ENCODE results near the gene PCDHB13. TPM values are rescaled to one million over a fixed set of nuclear protein-coding genes. Genes with fewer than 3 reads are reported as not detected.

The PCDHB13 gene
- total and polyA plus RNA-seq, 4 donors = 0.11 to 0.42 (median 0.18) TPM

GRCh38 chr5:141261238-141261546 is 47.5 kb downstream of the PCDHB13 start:
- no peaks in the 10 kb centered on the region for H3K4me1 ChIP-seq (ENCODE audit: control insufficient read depth in 4 of 4, insufficient read depth in 4 of 4, low read length in 3 of 4)
- 65% methylated on average over 1 of the region's 1 CpG for WGBS
- DNase-seq (ENCODE audit: low spot score) = no peak
- H3K9me3 ChIP-seq (ENCODE audit: control insufficient read depth in 4 of 4, low read length in 3 of 4) = peaks cover 37 to 90% (median 65%) of the 10 kb centered on the region in 4 donors
- no peak overlapping the region for H3K9ac ChIP-seq (ENCODE audit: low read depth in 1 of 2, low read length in 2 of 2)
- peak overlapping the region in 1 of 3 donors; percentile 18 for H3K4me3 ChIP-seq (ENCODE audit: low read depth in 1 of 3, low read length in 3 of 3)
- H3K27me3 ChIP-seq (ENCODE audit: control insufficient read depth in 4 of 4, insufficient read depth in 4 of 4, low read length in 3 of 4) = no peaks in the 10 kb centered on the region
- H3K27ac ChIP-seq (ENCODE audit: low read depth in 1 of 2, low read length in 2 of 2) = no peak overlapping the region
- H3K36me3 ChIP-seq (ENCODE audit: control insufficient read depth in 4 of 4, insufficient read depth in 3 of 4, low read depth in 1 of 4, low read length in 3 of 4) = peaks cover 0 to under 1% (median 0%) of the 10 kb centered on the region in 4 donors
- TF ChIP-seq HNF4A (conservative IDR thresholded peaks at IDR 0.05) (no peak), RAD21 (IDR thresholded peaks at IDR 0.05) (no peak), NR2F2 (IDR thresholded peaks at IDR 0.05) (no peak), ZBTB33 (IDR thresholded peaks at IDR 0.05) (no peak), ATF3 (IDR thresholded peaks at IDR 0.05) (no peak), FOXA2 (IDR thresholded peaks at IDR 0.05) (no peak), CTCF (IDR thresholded peaks at IDR 0.05; ENCODE audit: low read depth, low read length, missing input control) (no peak), RXRA (IDR thresholded peaks at IDR 0.05) (no peak), FOXA1 (IDR thresholded peaks at IDR 0.05) (no peak), MAX (IDR thresholded peaks at IDR 0.05) (no peak)

Other genes starting within 250 kb of the PCDHB13 start
Only the 30 nearest of the 37 such genes appear.
- not detected for gene PCDHB1, start 162.5 kb upstream of the PCDHB13 start, total RNA-seq
- gene PCDHB1, start 162.5 kb upstream of the PCDHB13 start, polyA plus RNA-seq = not detected
- gene PCDHB2, start 119.3 kb upstream of the PCDHB13 start, total RNA-seq = under 1 TPM; 0.08 to 0.09 TPM
- gene PCDHB2, start 119.3 kb upstream of the PCDHB13 start, polyA plus RNA-seq = under 1 TPM in 1 of 2 donors, not detected in 1; 0.05 TPM
- gene PCDHB3, start 113.4 kb upstream of the PCDHB13 start, total RNA-seq = under 1 TPM; 0.08 to 0.09 TPM
- gene PCDHB3, start 113.4 kb upstream of the PCDHB13 start, polyA plus RNA-seq = under 1 TPM in 1 of 2 donors, not detected in 1; 0.09 TPM
- gene PCDHB4, start 92.1 kb upstream of the PCDHB13 start, total RNA-seq = under 1 TPM; 0.14 to 0.17 TPM
- gene PCDHB4, start 92.1 kb upstream of the PCDHB13 start, polyA plus RNA-seq = under 1 TPM; 0.17 to 0.36 TPM
- gene PCDHB5, start 78.7 kb upstream of the PCDHB13 start, total RNA-seq = under 1 TPM; 0.42 TPM
- gene PCDHB5, start 78.7 kb upstream of the PCDHB13 start, polyA plus RNA-seq = under 1 TPM; 0.17 to 0.33 TPM
- under 1 TPM in 1 of 2 donors, not detected in 1; 0.05 TPM for gene PCDHB6, start 63.9 kb upstream of the PCDHB13 start, total RNA-seq
- gene PCDHB6, start 63.9 kb upstream of the PCDHB13 start, polyA plus RNA-seq = under 1 TPM; 0.04 to 0.06 TPM
- gene PCDHB7, start 41.3 kb upstream of the PCDHB13 start, total RNA-seq = under 1 TPM; 0.08 to 0.09 TPM
- under 1 TPM in 1 of 2 donors, not detected in 1; 0.21 TPM for gene PCDHB7, start 41.3 kb upstream of the PCDHB13 start, polyA plus RNA-seq
- gene PCDHB8, start 36.1 kb upstream of the PCDHB13 start, total RNA-seq = under 1 TPM; 0.08 to 0.14 TPM
- gene PCDHB8, start 36.1 kb upstream of the PCDHB13 start, polyA plus RNA-seq = under 1 TPM in 1 of 2 donors, not detected in 1; 0.03 TPM
- gene PCDHB16, start 31.5 kb upstream of the PCDHB13 start, total RNA-seq = under 1 TPM; 0.09 to 0.17 TPM
- gene PCDHB16, start 31.5 kb upstream of the PCDHB13 start, polyA plus RNA-seq = under 1 TPM; 0.14 to 0.31 TPM
- gene PCDHB9, start 26.8 kb upstream of the PCDHB13 start, total RNA-seq = under 1 TPM; 0.09 to 0.25 TPM
- under 1 TPM; 0.03 to 0.07 TPM for gene PCDHB9, start 26.8 kb upstream of the PCDHB13 start, polyA plus RNA-seq
- under 1 TPM; 0.14 to 0.17 TPM for gene PCDHB10, start 21.6 kb upstream of the PCDHB13 start, total RNA-seq
- gene PCDHB10, start 21.6 kb upstream of the PCDHB13 start, polyA plus RNA-seq = under 1 TPM; 0.07 TPM
- under 1 TPM; 0.23 to 0.33 TPM for gene PCDHB11, start 14.3 kb upstream of the PCDHB13 start, total RNA-seq
- gene PCDHB11, start 14.3 kb upstream of the PCDHB13 start, polyA plus RNA-seq = under 1 TPM; 0.08 to 0.09 TPM
- under 1 TPM; 0.28 to 0.33 TPM for gene PCDHB12, start 5.2 kb upstream of the PCDHB13 start, total RNA-seq
- under 1 TPM; 0.06 to 0.12 TPM for gene PCDHB12, start 5.2 kb upstream of the PCDHB13 start, polyA plus RNA-seq
- gene PCDHB14, start 9.4 kb downstream of the PCDHB13 start, total RNA-seq = under 1 TPM; 0.42 to 0.47 TPM
- gene PCDHB14, start 9.4 kb downstream of the PCDHB13 start, polyA plus RNA-seq = under 1 TPM; 0.10 to 0.23 TPM
- under 1 TPM; 0.28 to 0.59 TPM for gene PCDHB15, start 31.5 kb downstream of the PCDHB13 start, total RNA-seq
- under 1 TPM; 0.21 to 0.52 TPM for gene PCDHB15, start 31.5 kb downstream of the PCDHB13 start, polyA plus RNA-seq
- gene SLC25A2, start 90.1 kb downstream of the PCDHB13 start, total RNA-seq = under 1 TPM; 0.19 to 0.42 TPM
- not detected for gene SLC25A2, start 90.1 kb downstream of the PCDHB13 start, polyA plus RNA-seq
- gene TAF7, start 106.9 kb downstream of the PCDHB13 start, total RNA-seq = 10 to 100 TPM; 25.7 to 36.3 TPM
- 10 to 100 TPM; 23.5 to 30.8 TPM for gene TAF7, start 106.9 kb downstream of the PCDHB13 start, polyA plus RNA-seq
- under 1 TPM; 0.05 to 0.08 TPM for gene PCDHGA1, start 116.6 kb downstream of the PCDHB13 start, total RNA-seq
- under 1 TPM in 1 of 2 donors, not detected in 1; 0.05 TPM for gene PCDHGA1, start 116.6 kb downstream of the PCDHB13 start, polyA plus RNA-seq
- under 1 TPM; 0.23 to 0.42 TPM for gene PCDHGA2, start 124.8 kb downstream of the PCDHB13 start, total RNA-seq
- under 1 TPM; 0.26 to 0.46 TPM for gene PCDHGA2, start 124.8 kb downstream of the PCDHB13 start, polyA plus RNA-seq
- under 1 TPM; 0.09 to 0.59 TPM for gene PCDHGA3, start 129.9 kb downstream of the PCDHB13 start, total RNA-seq
- under 1 TPM; 0.25 to 0.32 TPM for gene PCDHGA3, start 129.9 kb downstream of the PCDHB13 start, polyA plus RNA-seq
- under 1 TPM; 0.14 to 0.75 TPM for gene PCDHGB1, start 136.2 kb downstream of the PCDHB13 start, total RNA-seq
- under 1 TPM; 0.10 to 0.11 TPM for gene PCDHGB1, start 136.2 kb downstream of the PCDHB13 start, polyA plus RNA-seq
- under 1 TPM; 0.23 to 0.92 TPM for gene PCDHGA4, start 141.1 kb downstream of the PCDHB13 start, total RNA-seq
- gene PCDHGA4, start 141.1 kb downstream of the PCDHB13 start, polyA plus RNA-seq = under 1 TPM; 0.15 to 0.21 TPM
- 1 to 10 TPM in 1 of 2 donors, under 1 TPM in 1; 0.47 to 1.0 TPM for gene PCDHGB2, start 146.1 kb downstream of the PCDHB13 start, total RNA-seq
- gene PCDHGB2, start 146.1 kb downstream of the PCDHB13 start, polyA plus RNA-seq = under 1 TPM in 1 of 2 donors, not detected in 1; 0.28 TPM
- under 1 TPM; 0.09 to 0.50 TPM for gene PCDHGA5, start 150.2 kb downstream of the PCDHB13 start, total RNA-seq
- gene PCDHGA5, start 150.2 kb downstream of the PCDHB13 start, polyA plus RNA-seq = under 1 TPM; 0.04 to 0.08 TPM
- gene PCDHGB3, start 156.3 kb downstream of the PCDHB13 start, total RNA-seq = 1 to 10 TPM in 1 of 2 donors, under 1 TPM in 1; 0.37 to 1.2 TPM
- gene PCDHGB3, start 156.3 kb downstream of the PCDHB13 start, polyA plus RNA-seq = under 1 TPM in 1 of 2 donors, not detected in 1; 0.07 TPM
- under 1 TPM; 0.37 to 0.67 TPM for gene PCDHGA6, start 160.0 kb downstream of the PCDHB13 start, total RNA-seq
- under 1 TPM; 0.08 to 0.18 TPM for gene PCDHGA6, start 160.0 kb downstream of the PCDHB13 start, polyA plus RNA-seq
- under 1 TPM; 0.19 to 0.67 TPM for gene PCDHGA7, start 168.8 kb downstream of the PCDHB13 start, total RNA-seq
- gene PCDHGA7, start 168.8 kb downstream of the PCDHB13 start, polyA plus RNA-seq = under 1 TPM; 0.21 TPM
- gene PCDHGB4, start 173.8 kb downstream of the PCDHB13 start, total RNA-seq = 1 to 10 TPM; 1.7 to 2.8 TPM
- 1 to 10 TPM in 1 of 2 donors, under 1 TPM in 1; 0.76 to 1.4 TPM for gene PCDHGB4, start 173.8 kb downstream of the PCDHB13 start, polyA plus RNA-seq
- gene PCDHGA8, start 178.7 kb downstream of the PCDHB13 start, total RNA-seq = under 1 TPM; 0.14 to 0.75 TPM
- under 1 TPM; 0.02 to 0.13 TPM for gene PCDHGA8, start 178.7 kb downstream of the PCDHB13 start, polyA plus RNA-seq
- 1 to 10 TPM; 2.5 to 3.8 TPM for gene PCDHGB5, start 184.0 kb downstream of the PCDHB13 start, total RNA-seq
- gene PCDHGB5, start 184.0 kb downstream of the PCDHB13 start, polyA plus RNA-seq = 1 to 10 TPM in 1 of 2 donors, under 1 TPM in 1; 0.76 to 2.0 TPM

All from liver (tissue), 9 donors.